Measurements from ENCODE around the gene ATP8B4. TPM values are rescaled to one million over a fixed set of nuclear protein-coding genes. Genes with fewer than 3 reads are reported as not detected.
"Not testable (repeated sequence)": the region's sequence is repeated elsewhere in the genome, so short reads cannot be mapped to it uniquely, and the experiment has no call there.

Gene ATP8B4
- total RNA-seq, 4 donors from 2014 or later: 11.8 to 18.2 (median 13.4) TPM

DNA sequence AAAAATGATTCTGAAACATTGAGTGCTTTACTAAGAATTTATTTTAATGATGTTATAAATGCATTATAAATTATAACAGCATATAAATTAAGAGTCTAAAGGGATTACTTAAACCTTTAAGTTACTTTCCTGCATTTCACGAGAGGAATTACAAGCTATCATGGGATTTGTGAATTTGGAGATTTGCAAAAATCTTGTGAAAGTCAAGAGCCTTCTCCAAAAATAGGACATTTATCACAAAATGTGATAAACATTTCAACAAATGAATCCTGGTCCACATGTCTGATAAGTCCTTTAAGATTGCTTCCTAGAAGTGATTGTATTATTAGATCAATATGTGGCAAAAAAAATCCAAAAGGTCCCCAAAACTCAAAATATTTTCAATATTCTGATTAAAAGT is 154.5 kb downstream of the ATP8B4 start:
- H3K27me3 ChIP-seq: no peaks in the 10 kb centered on the region
- no peaks in the 10 kb centered on the region for H3K36me3 ChIP-seq
- H3K27ac ChIP-seq: no peak overlapping the region
- DNase-seq (ENCODE audit: low spot score in 2 of 2): no peak
- H3K9me3 ChIP-seq: peaks cover 0 to 10% (median 0%) of the 10 kb centered on the region in 4 donors
- no peaks in the 10 kb centered on the region for H3K4me1 ChIP-seq
- no peak for TF ChIP-seq POLR2A (IDR thresholded peaks at IDR 0.05)
- no peak for TF ChIP-seq EP300 (IDR thresholded peaks at IDR 0.05)
- TF ChIP-seq, protein P1, sequence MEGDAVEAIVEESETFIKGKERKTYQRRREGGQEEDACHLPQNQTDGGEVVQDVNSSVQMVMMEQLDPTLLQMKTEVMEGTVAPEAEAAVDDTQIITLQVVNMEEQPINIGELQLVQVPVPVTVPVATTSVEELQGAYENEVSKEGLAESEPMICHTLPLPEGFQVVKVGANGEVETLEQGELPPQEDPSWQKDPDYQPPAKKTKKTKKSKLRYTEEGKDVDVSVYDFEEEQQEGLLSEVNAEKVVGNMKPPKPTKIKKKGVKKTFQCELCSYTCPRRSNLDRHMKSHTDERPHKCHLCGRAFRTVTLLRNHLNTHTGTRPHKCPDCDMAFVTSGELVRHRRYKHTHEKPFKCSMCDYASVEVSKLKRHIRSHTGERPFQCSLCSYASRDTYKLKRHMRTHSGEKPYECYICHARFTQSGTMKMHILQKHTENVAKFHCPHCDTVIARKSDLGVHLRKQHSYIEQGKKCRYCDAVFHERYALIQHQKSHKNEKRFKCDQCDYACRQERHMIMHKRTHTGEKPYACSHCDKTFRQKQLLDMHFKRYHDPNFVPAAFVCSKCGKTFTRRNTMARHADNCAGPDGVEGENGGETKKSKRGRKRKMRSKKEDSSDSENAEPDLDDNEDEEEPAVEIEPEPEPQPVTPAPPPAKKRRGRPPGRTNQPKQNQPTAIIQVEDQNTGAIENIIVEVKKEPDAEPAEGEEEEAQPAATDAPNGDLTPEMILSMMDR (IDR thresholded peaks at IDR 0.05): no peak
- no peak overlapping the region for H3K4me3 ChIP-seq
- whole genome bisulfite sequencing, 2 donors: 54 to 70% methylated on average over 1 of the region's 1 CpG

DNA sequence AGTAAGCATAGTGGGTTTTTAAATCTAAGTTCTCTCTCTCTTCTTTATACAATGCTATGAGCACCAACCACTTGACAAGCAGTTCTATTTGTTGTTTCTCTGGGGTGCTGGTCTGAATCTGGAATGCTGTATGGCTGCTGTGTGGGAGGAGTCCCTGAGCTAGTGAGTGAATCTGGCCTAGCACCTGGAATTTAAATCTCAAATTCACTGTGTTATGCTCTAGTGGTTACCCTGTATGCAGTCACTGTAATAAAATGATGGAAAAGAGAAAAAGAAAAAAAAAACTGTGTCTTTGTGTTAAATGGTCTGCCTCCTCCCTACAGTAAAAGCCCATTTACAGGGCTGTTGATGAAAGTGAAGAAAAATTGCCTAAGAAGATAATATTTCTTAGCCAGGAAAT is 155.0 kb downstream of the ATP8B4 start:
- no peaks in the 10 kb centered on the region for H3K27me3 ChIP-seq
- DNase-seq (ENCODE audit: low spot score in 2 of 2): no peak
- H3K4me3 ChIP-seq: no peak overlapping the region
- peaks cover 0 to 15% (median under 1%) of the 10 kb centered on the region in 4 donors for H3K9me3 ChIP-seq
- H3K27ac ChIP-seq: no peak overlapping the region
- TF ChIP-seq EP300 (IDR thresholded peaks at IDR 0.05) (no peak), POLR2A (IDR thresholded peaks at IDR 0.05) (no peak)
- TF ChIP-seq, protein P1 (IDR thresholded peaks at IDR 0.05): no peak
- no peaks in the 10 kb centered on the region for H3K4me1 ChIP-seq
- no peaks in the 10 kb centered on the region for H3K36me3 ChIP-seq

DNA sequence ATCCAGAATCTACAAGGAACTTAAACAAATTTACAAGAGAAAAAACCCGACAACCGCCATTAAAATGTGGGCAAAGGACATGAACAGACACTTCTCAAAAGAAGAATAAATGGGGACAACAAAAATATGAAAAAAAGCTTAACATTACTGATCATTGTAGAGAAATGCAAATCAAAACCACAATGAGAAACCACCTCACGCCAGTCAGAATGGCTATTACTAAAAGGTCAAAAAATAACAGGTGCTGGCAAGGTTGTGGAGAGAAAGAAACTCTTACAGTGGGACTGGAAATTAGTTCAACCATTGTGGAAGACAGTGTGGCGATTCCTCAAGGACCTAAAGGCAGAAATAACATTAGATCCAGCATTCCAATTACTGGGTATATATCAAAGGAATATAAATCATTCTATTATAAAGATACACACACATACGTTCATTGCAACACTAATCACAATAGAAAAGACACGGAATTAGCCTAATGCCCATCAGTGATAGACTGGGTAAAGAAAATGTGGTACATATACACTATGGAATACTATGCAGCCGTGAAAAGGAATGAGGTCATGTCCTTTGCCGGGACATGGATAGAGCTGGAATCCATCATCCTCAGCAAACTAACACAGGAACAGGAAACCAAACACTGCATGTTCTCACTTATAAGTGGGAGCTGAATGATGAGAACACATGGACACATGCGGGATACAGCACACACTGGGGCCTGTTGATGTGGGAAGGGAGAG is 155.8 kb downstream of the ATP8B4 start:
- H3K27me3 ChIP-seq; H3K27ac ChIP-seq; H3K36me3 ChIP-seq; H3K4me1 ChIP-seq; H3K4me3 ChIP-seq; DNase-seq (ENCODE audit: low spot score in 2 of 2): not testable (repeated sequence)
- peaks cover 0 to 20% (median 2%) of the 10 kb centered on the region in 4 donors for H3K9me3 ChIP-seq
- 87 to 89% methylated on average over 9 of the region's 9 CpGs for WGBS, 2 donors

DNA sequence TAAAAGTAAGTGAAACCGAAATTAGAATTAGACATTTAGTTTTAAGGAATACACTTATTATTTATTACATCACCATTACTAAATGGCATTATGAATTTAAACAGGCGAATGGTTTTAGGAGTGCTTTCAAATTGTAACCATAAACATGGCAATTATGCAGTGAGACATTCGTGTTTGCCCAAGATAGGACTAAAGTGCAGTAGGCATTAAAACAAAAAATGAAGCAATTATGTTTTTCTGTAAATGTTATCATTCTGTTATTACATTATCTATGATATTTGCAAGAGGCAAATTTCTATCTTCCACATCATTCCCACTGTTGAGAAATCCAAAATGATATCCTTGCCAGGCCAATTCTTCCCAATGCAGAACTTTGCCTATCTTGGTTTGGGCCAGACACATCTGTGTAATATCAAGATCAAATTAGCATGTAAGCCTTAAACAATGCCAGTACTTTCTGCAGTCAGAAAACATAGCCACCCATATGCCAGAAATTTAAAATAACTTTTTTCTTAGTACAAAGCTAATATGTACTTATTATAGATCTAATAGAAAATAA is 156.9 kb downstream of the ATP8B4 start:
- no peaks in the 10 kb centered on the region for H3K36me3 ChIP-seq
- no peaks in the 10 kb centered on the region for H3K27me3 ChIP-seq
- no peak for DNase-seq (ENCODE audit: low spot score in 2 of 2)
- no peak overlapping the region for H3K4me3 ChIP-seq
- H3K4me1 ChIP-seq: no peaks in the 10 kb centered on the region
- TF ChIP-seq POLR2A (IDR thresholded peaks at IDR 0.05) (no peak), EP300 (IDR thresholded peaks at IDR 0.05) (no peak)
- TF ChIP-seq, protein P1 (IDR thresholded peaks at IDR 0.05): no peak
- H3K9me3 ChIP-seq: peaks cover 0 to 20% (median 2%) of the 10 kb centered on the region in 4 donors
- no peak overlapping the region for H3K27ac ChIP-seq
- 89 to 90% methylated on average over 3 of the region's 3 CpGs for WGBS, 2 donors

DNA sequence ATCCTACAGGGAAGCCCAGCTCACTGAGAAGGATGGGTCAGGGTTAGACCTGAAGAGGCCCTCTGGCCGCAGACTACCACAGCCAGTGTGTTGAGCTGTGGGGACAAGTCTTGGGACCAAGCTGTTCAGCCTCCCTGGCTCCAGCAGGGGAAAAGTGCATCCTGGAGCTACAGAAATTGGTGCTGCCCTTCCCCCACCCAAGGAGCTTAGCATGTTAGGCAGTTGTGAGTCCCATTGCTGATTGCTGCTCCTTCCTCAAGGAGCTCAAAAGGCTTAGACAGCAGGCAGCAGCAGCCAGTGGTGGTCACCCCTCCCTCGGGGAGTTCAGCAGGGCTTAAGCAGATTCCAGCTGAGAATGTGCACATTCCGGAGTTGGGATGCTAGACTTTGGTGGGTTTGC is 165.6 kb downstream of the ATP8B4 start:
- Histone ChIP-seq H3K36me3 (no peaks in the 10 kb centered on the region), H3K4me3 (no peak overlapping the region), H3K27me3 (no peaks in the 10 kb centered on the region), H3K9me3 (peaks cover 0 to 22% (median 4%) of the 10 kb centered on the region in 4 donors), H3K27ac (no peak overlapping the region), H3K4me1 (no peaks in the 10 kb centered on the region)
- TF ChIP-seq POLR2A (IDR thresholded peaks at IDR 0.05): no peak
- no peak for TF ChIP-seq EP300 (IDR thresholded peaks at IDR 0.05)
- TF ChIP-seq, protein P1 (IDR thresholded peaks at IDR 0.05): no peak
- 67 to 89% methylated on average over 2 to 3 of the region's 3 CpGs for WGBS, 2 donors
- no peak for DNase-seq (ENCODE audit: low spot score in 2 of 2)

Measured in tibial nerve (tissue), 4 donors.